HEK293T (cell line): Measurements from ENCODE around the gene SORBS2.

Source experiments
- CTCF ChIA-PET: fragments of 350-600 bp; formaldehyde crosslinking; extraction: SDS; loops from one replicate; lab custom pipeline; 2021; ENCODE audit warnings: antibody characterized with exemption, inconsistent platforms; lab: Yijun Ruan, JAX
- POLR2A ChIA-PET: fragments of 350-600 bp; formaldehyde crosslinking; extraction: SDS; loops from one replicate; lab custom pipeline; 2020; ENCODE audit warnings: antibody characterized with exemption, inconsistent platforms; lab: Yijun Ruan, JAX
- DNase-seq: peaks from one replicate; pipeline ENCODE4 v3.0.0; 2012; ENCODE audit warnings: mixed read lengths; ENCODE audit errors: extremely low spot score
- ARNT ChIP-seq: fragments of 450-650 bp; IDR thresholded peaks from 2 replicates; pipeline ENCODE4 v1.6.1; 2017; ENCODE audit warnings: mild to moderate bottlenecking
- BHLHE40 ChIP-seq: fragments of 450-650 bp; IDR thresholded peaks from 2 replicates; pipeline ENCODE4 v1.6.1; 2016; ENCODE audit warnings: mild to moderate bottlenecking, moderate library complexity, borderline replicate concordance
- CTBP1 ChIP-seq: fragments of 450-650 bp; IDR thresholded peaks from 2 replicates; pipeline ENCODE4 v1.6.1; 2016; ENCODE audit warnings: borderline replicate concordance
- ELF4 ChIP-seq: fragments of 450-650 bp; IDR thresholded peaks from 2 replicates; pipeline ENCODE4 v1.6.1; 2017; ENCODE audit warnings: antibody characterized with exemption
- FOXA1 ChIP-seq: fragments of 450-650 bp; IDR thresholded peaks from 2 replicates; pipeline ENCODE4 v1.6.1; 2016; ENCODE audit warnings: mild to moderate bottlenecking
- FOXK2 ChIP-seq: fragments of 450-650 bp; IDR thresholded peaks from 2 replicates; pipeline ENCODE4 v1.6.1; 2016; ENCODE audit warnings: mild to moderate bottlenecking
- FOXM1 ChIP-seq: fragments of 450-650 bp; IDR thresholded peaks from 2 replicates; pipeline ENCODE4 v1.6.1; 2017; ENCODE audit warnings: mild to moderate bottlenecking, borderline replicate concordance
- HDGF ChIP-seq: fragments of 450-650 bp; IDR thresholded peaks from 2 replicates; pipeline ENCODE4 v1.6.1; 2017; ENCODE audit warnings: antibody characterized with exemption, borderline replicate concordance
- L3MBTL2 ChIP-seq: fragments of 450-650 bp; conservative IDR thresholded peaks from 2 replicates; pipeline ENCODE4 v1.6.1; 2016; ENCODE audit warnings: mild to moderate bottlenecking
- LEF1 ChIP-seq: fragments of 450-650 bp; IDR thresholded peaks from 2 replicates; pipeline ENCODE4 v1.6.1; 2017; ENCODE audit warnings: mild to moderate bottlenecking, borderline replicate concordance
- NFRKB ChIP-seq: fragments of 450-650 bp; IDR thresholded peaks from 2 replicates; pipeline ENCODE4 v1.6.1; 2016; ENCODE audit warnings: mild to moderate bottlenecking, moderate library complexity
- PKNOX1 ChIP-seq: fragments of 450-650 bp; IDR thresholded peaks from 2 replicates; pipeline ENCODE4 v1.6.1; 2016
- SP1 ChIP-seq: fragments of 450-650 bp; IDR thresholded peaks from 2 replicates; pipeline ENCODE4 v1.6.1; 2017
- SUZ12 ChIP-seq: fragments of 450-650 bp; IDR thresholded peaks from 2 replicates; pipeline ENCODE4 v1.6.1; 2016; ENCODE audit warnings: mild to moderate bottlenecking
- TARDBP ChIP-seq: fragments of 450-650 bp; IDR thresholded peaks from 2 replicates; pipeline ENCODE4 v1.6.1; 2016
- ZNF384 ChIP-seq: fragments of 450-650 bp; IDR thresholded peaks from 2 replicates; pipeline ENCODE4 v1.6.1; 2016

Gene SORBS2

DNA sequence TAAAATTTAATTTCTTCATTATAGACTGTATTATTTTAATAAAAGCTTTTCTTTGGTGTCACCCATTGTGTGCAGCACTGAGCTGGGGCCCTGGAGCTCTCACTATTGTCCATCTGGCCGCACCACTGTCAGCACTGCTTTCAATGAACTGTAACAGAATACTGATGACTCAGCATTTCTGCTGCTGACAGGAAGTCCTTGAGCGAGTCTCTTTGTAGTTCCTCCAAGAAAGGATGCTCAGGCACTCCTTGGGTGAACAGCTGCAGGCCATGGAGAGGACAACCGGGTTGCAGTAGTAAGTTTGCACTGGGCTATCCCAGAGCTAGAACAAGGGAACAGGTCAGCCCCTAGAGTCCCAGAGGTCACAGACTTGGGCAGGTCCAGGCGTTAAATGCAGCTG, 81.6 kb downstream of the SORBS2 start:
- no peak for DNase-seq
- TF ChIP-seq TARDBP (no peak), NFRKB (no peak), ZNF384 (no peak), FOXM1 (no peak), SUZ12 (no peak), ELF4 (no peak), L3MBTL2 (no peak), LEF1 (no peak)
- CTCF ChIA-PET: interaction anchor here (0.6 to 1.1 kb wide), 5 partner anchors 11 to 839 kb away, joined by 3 read pairs; no protein-coding TSS in a partner anchor
- POLR2A ChIA-PET: no interaction called here

- DNase-seq: no peak
- ChIA-PET CTCF (no interaction called here), POLR2A (no interaction called here)
- no peak for TF ChIP-seq NFRKB
- TF ChIP-seq FOXA1: no peak
- no peak for TF ChIP-seq CTBP1
- no peak for TF ChIP-seq FOXM1
- no peak for TF ChIP-seq SP1
- TF ChIP-seq BHLHE40: no peak
Measured at GRCh38 chr4:185729391-185729804, 82.6 kb downstream of the SORBS2 start.

- POLR2A ChIA-PET: no interaction called here
- CTCF ChIA-PET: no interaction called here
- no peak for DNase-seq
- TF ChIP-seq FOXM1: no peak
- TF ChIP-seq FOXA1: no peak
Measured at GRCh38 chr4:185728893-185729292, 83.1 kb downstream of the SORBS2 start.

- POLR2A ChIA-PET: no interaction called here
- no peak for DNase-seq
- CTCF ChIA-PET: no interaction called here
- no peak for TF ChIP-seq LEF1
- TF ChIP-seq ELF4: no peak
- no peak for TF ChIP-seq L3MBTL2
- TF ChIP-seq TARDBP: no peak
- no peak for TF ChIP-seq ARNT
- no peak for TF ChIP-seq ZNF384
Measured at GRCh38 chr4:185726931-185727330, 85.1 kb downstream of the SORBS2 start.

DNA sequence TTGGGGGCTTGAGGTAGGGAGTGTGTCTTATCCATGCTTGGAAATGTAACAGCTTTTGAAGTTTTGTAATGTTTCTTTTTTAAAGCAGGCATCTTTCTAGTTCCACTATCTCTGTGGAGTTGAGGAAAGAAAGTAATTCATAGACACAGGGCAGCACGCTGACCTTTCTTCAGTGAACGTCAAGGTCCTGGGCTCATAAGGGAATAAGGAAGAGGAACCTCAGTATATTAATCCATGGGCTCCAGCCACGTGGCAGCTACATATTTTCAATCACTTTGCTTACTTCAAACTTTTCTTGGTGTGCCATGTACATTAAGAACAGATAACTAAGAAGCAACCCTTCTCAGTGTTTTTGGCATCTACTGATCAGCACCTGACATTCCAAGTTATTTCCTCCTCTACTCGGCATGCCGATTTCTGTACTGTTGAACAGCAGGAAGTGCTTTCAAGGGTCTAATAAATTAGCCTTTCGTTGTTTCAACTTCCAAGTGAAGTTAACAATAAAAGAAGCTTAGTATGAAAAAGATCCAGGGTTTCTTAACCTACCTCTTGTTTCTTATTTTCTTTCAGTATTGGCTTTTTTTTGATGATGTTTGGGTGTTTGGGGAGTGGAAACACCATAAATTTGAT, 88.2 kb downstream of the SORBS2 start:
- CTCF ChIA-PET: no interaction called here
- DNase-seq: no peak
- POLR2A ChIA-PET: no interaction called here
- no peak for TF ChIP-seq TARDBP
- no peak for TF ChIP-seq FOXA1
- TF ChIP-seq BHLHE40: no peak
- no peak for TF ChIP-seq ARNT

- TF ChIP-seq SUZ12: no peak
- TF ChIP-seq BHLHE40: no peak
- TF ChIP-seq ELF4: no peak
- TF ChIP-seq HDGF: no peak
- no peak for TF ChIP-seq NFRKB
- CTCF ChIA-PET: no interaction called here
- POLR2A ChIA-PET: interaction anchor here (0.5 kb wide), 1 partner anchor 12 kb away, joined by 5 read pairs; no protein-coding TSS in a partner anchor
- DNase-seq: no peak
Measured at GRCh38 chr4:185722029-185722316, 90.0 kb downstream of the SORBS2 start.

DNA sequence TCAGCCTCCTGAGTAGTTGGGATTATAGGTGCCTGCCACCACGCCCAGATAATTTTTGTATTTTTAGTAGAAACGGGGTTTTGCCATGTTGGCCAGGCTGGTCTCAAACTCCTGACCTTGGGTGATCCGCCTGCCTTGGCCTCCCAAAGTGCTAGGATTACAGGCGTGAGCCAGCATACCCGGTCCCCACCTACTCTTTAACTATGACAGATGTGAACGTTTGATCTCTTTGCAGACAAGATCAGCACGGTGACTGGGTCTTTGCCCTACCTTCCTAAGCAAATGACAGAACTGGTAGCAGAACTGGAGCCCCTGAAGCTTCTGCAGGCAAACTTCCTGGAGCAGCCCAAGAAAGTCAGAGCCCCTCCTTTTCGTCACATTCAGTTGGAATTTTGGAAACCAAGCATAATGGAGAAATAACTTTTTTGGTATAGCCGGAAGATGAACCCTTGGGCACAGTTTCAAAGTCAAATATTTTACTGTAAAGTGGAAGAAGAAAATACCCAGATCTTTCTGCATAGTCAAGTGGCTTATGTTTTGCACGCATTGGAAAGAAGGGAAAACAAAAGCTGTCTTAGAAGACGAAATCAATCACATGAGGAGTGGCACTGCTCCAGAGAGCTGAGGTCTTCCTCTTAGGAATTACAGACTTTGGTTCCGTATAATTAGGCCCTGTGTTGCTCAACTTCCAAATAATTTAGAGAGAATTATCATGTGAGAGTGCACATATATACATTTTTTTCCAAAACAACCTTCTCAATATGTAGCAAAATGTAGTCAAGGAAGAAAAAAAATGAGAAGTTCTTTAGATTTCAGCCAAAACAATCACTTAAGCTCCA, 90.6 kb downstream of the SORBS2 start:
- ChIA-PET POLR2A (no interaction called here), CTCF (interaction anchor here (0.6 kb wide), 1 partner anchor 499 kb away, joined by 3 read pairs; no protein-coding TSS in a partner anchor)
- TF ChIP-seq FOXM1 (no peak), SP1 (no peak), ZNF384 (no peak), FOXA1 (no peak), L3MBTL2 (no peak), ARNT (no peak), HDGF (no peak), NFRKB (no peak), TARDBP (no peak), CTBP1 (no peak), LEF1 (no peak), PKNOX1 (no peak), ELF4 (no peak), FOXK2 (no peak), SUZ12 (no peak), BHLHE40 (no peak)
- no peak for DNase-seq

DNA sequence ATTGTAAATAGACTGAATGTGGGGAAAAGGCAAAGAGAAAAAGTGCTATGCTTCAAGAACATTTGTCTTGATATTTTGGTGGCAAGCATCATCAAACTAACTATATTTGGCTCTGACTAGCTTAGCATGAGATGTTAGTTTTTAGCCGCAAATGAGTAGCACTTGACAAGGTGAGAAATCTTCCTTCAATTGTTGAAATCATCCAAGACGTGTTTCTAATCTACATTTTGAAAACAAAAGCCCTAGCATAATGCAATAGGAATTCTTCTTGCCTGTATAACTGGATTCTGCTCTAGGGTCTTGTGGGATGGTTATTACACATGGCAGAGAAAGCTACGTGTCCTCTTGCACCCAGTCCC, 92.5 kb downstream of the SORBS2 start:
- ChIA-PET POLR2A (no interaction called here), CTCF (interaction anchor here (1.0 kb wide), 1 partner anchor 11 kb away, joined by 3 read pairs; no protein-coding TSS in a partner anchor)
- DNase-seq: no peak
- TF ChIP-seq SP1: no peak
- TF ChIP-seq ELF4: no peak
- TF ChIP-seq FOXM1: no peak
- no peak for TF ChIP-seq L3MBTL2
- TF ChIP-seq LEF1: no peak
- no peak for TF ChIP-seq BHLHE40
- TF ChIP-seq CTBP1: no peak
- no peak for TF ChIP-seq FOXA1
- TF ChIP-seq ARNT: no peak
- no peak for TF ChIP-seq ZNF384
- TF ChIP-seq HDGF: no peak
- TF ChIP-seq FOXK2: no peak
- no peak for TF ChIP-seq SUZ12
- TF ChIP-seq NFRKB: no peak
- no peak for TF ChIP-seq PKNOX1
- TF ChIP-seq TARDBP: no peak
